GM12891 (cell line): ENCODE results near the gene CFDP1.

Source experiments
- PAX5 ChIP-seq: IDR thresholded peaks from 2 replicates; pipeline ENCODE4 v1.6.1; 2011; ENCODE audit warnings: low read length, moderate library complexity, mild to moderate bottlenecking; ENCODE audit not compliant: insufficient read depth, severe bottlenecking
- POLR2A ChIP-seq: IDR thresholded peaks from 2 replicates; pipeline ENCODE4 v1.6.1; 2011; ENCODE audit warnings: low read depth, low read length, control low read depth
- POLR2AphosphoS5 ChIP-seq: IDR thresholded peaks from 2 replicates; pipeline ENCODE4 v1.6.1; 2011; ENCODE audit warnings: low read depth, low read length, control low read depth
- POU2F2 ChIP-seq: IDR thresholded peaks from 2 replicates; pipeline ENCODE4 v1.6.1; 2011; ENCODE audit warnings: low read depth, mild to moderate bottlenecking, control low read depth, low read length, moderate library complexity
- SPI1 ChIP-seq: IDR thresholded peaks from 2 replicates; pipeline ENCODE4 v1.6.1; 2011; ENCODE audit warnings: low read depth, low read length, control low read depth
- TAF1 ChIP-seq: IDR thresholded peaks from 2 replicates; pipeline ENCODE4 v1.6.1; 2011; ENCODE audit warnings: low read depth, low read length, control low read depth

DNA sequence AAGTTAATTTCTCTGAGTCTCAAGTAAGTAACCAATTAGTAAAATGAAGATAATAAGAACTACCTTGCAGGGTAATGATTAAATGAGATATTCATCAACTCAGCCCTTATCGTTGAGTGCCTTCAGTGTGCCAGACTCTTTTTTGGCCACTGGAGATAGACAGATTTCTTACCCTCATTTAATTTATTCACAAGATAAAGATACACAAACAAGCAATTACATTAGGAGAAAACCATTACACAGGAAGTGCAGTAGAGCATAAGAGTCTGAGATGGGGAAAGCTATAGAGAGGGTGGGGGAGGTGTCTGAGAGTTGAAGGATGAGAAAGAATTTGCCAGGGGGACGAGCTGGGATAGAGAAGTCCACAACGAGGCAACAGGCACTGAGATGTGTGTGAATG, 109.4 kb downstream of the CFDP1 start:
- no peak for TF ChIP-seq POLR2A
- no peak for TF ChIP-seq POLR2AphosphoS5
- no peak for TF ChIP-seq TAF1
- TF ChIP-seq SPI1 = no peak
- TF ChIP-seq PAX5 = no peak
- TF ChIP-seq POU2F2 = no peak
